ENCODE measurements around the gene WNT1. TPM values are rescaled to one million over a fixed set of nuclear protein-coding genes. Genes with fewer than 3 reads are reported as not detected.

The WNT1 gene
- total RNA-seq, 2 donors from 2014 or later: not detected

- peaks cover 3% of the 10 kb centered on the region for H3K36me3 ChIP-seq (ENCODE audit: control insufficient read depth, insufficient read depth, low read length)
- H3K9me3 Mint-ChIP-seq: no peaks in the 10 kb centered on the region
- H3K9me3 ChIP-seq (ENCODE audit: control insufficient read depth, low read length): no peaks in the 10 kb centered on the region
- H3K36me3 Mint-ChIP-seq (ENCODE audit: low read depth): no peaks in the 10 kb centered on the region
- no peak overlapping the region for H3K9ac ChIP-seq (ENCODE audit: extremely low read depth, low read length, poor library complexity, severe bottlenecking)
- H3K4me3 Mint-ChIP-seq: no peak overlapping the region
- H3K4me1 ChIP-seq (ENCODE audit: control insufficient read depth, insufficient read depth, low read length): no peaks in the 10 kb centered on the region
- TF ChIP-seq CTCF (conservative IDR thresholded peaks at IDR 0.05): no peak
- H3K27ac Mint-ChIP-seq: no peak overlapping the region
- DNase-seq: no peak
- H3K27ac ChIP-seq (ENCODE audit: low read depth, low read length): no peak overlapping the region
- H3K27me3 Mint-ChIP-seq (ENCODE audit: insufficient read depth): no peaks in the 10 kb centered on the region
- H3K27me3 ChIP-seq (ENCODE audit: control insufficient read depth, insufficient read depth, low read length, poor library complexity, severe bottlenecking): no peaks in the 10 kb centered on the region
- no peak overlapping the region for H3K4me3 ChIP-seq (ENCODE audit: low read length)
- peaks cover 17% of the 10 kb centered on the region for H3K4me1 Mint-ChIP-seq
Measured at GRCh38 chr12:49012739-49013138, 34.6 kb downstream of the WNT1 start.

GRCh38 chr12:49013428-49013827, 35.3 kb downstream of the WNT1 start:
- H3K4me1 Mint-ChIP-seq: peaks cover 20% of the 10 kb centered on the region
- 96 to 100% methylated on average over 2 of the region's 3 CpGs for WGBS, 2 experiments (ENCODE audit: insufficient coverage in 1 of 2, insufficient read length in 1 of 2)
- H3K9ac ChIP-seq (ENCODE audit: extremely low read depth, low read length, poor library complexity, severe bottlenecking): no peak overlapping the region
- no peak overlapping the region for H3K27ac Mint-ChIP-seq
- H3K27me3 Mint-ChIP-seq (ENCODE audit: insufficient read depth): no peaks in the 10 kb centered on the region
- no peaks in the 10 kb centered on the region for H3K27me3 ChIP-seq (ENCODE audit: control insufficient read depth, insufficient read depth, low read length, poor library complexity, severe bottlenecking)
- peaks cover under 1% of the 10 kb centered on the region for H3K36me3 ChIP-seq (ENCODE audit: control insufficient read depth, insufficient read depth, low read length)
- H3K36me3 Mint-ChIP-seq (ENCODE audit: low read depth): no peaks in the 10 kb centered on the region
- no peak overlapping the region for H3K4me3 ChIP-seq (ENCODE audit: low read length)
- DNase-seq: no peak
- no peaks in the 10 kb centered on the region for H3K9me3 ChIP-seq (ENCODE audit: control insufficient read depth, low read length)
- H3K9me3 Mint-ChIP-seq: no peaks in the 10 kb centered on the region
- H3K27ac ChIP-seq (ENCODE audit: low read depth, low read length): no peak overlapping the region
- H3K4me3 Mint-ChIP-seq: no peak overlapping the region
- H3K4me1 ChIP-seq (ENCODE audit: control insufficient read depth, insufficient read depth, low read length): no peaks in the 10 kb centered on the region
- no peak for TF ChIP-seq CTCF (conservative IDR thresholded peaks at IDR 0.05)

- Histone ChIP-seq H3K4me1 (ENCODE audit: control insufficient read depth, insufficient read depth, low read length) (no peaks in the 10 kb centered on the region), H3K9ac (ENCODE audit: extremely low read depth, low read length, poor library complexity, severe bottlenecking) (no peak overlapping the region), H3K36me3 (ENCODE audit: control insufficient read depth, insufficient read depth, low read length) (no peaks in the 10 kb centered on the region), H3K4me3 (ENCODE audit: low read length) (no peak overlapping the region), H3K9me3 (ENCODE audit: control insufficient read depth, low read length) (no peaks in the 10 kb centered on the region), H3K27me3 (ENCODE audit: control insufficient read depth, insufficient read depth, low read length, poor library complexity, severe bottlenecking) (no peaks in the 10 kb centered on the region), H3K27ac (ENCODE audit: low read depth, low read length) (no peak overlapping the region)
- peak; percentile 47 for TF ChIP-seq CTCF (conservative IDR thresholded peaks at IDR 0.05)
- no peaks in the 10 kb centered on the region for H3K36me3 Mint-ChIP-seq (ENCODE audit: low read depth)
- peaks cover 19% of the 10 kb centered on the region for H3K4me1 Mint-ChIP-seq
- H3K4me3 Mint-ChIP-seq: no peak overlapping the region
- H3K27ac Mint-ChIP-seq: no peak overlapping the region
- no peaks in the 10 kb centered on the region for H3K27me3 Mint-ChIP-seq (ENCODE audit: insufficient read depth)
- no peaks in the 10 kb centered on the region for H3K9me3 Mint-ChIP-seq
- no peak for DNase-seq
- 62 to 91% methylated on average over 1 of the region's 1 CpG for WGBS, 2 experiments (ENCODE audit: insufficient coverage in 1 of 2, insufficient read length in 1 of 2)
Measured at GRCh38 chr12:49014547-49014946, 36.4 kb downstream of the WNT1 start.

All from endodermal cell (in vitro differentiated cells).